Stomach (tissue), 9 donors: Measurements from ENCODE around the gene DUSP14. TPM values are rescaled to one million over a fixed set of nuclear protein-coding genes. Genes with fewer than 3 reads are reported as not detected.

ENCODE experiments used
- DNase-seq, 2 donors: peaks; one replicate each; pipeline versions ENCODE4 v3.0.0 to v3.0.0-alpha.2; 2013 to 2019
- H3K27ac ChIP-seq, 5 donors: fragments of 200-600 bp in 4 of 5; sonication (generic) in 4 of 5; one replicate each; pipeline ENCODE4 v1.5.1; 2013 to 2019; ENCODE audit warnings: mild to moderate bottlenecking in 1 of 5, moderate library complexity in 1 of 5
- H3K27me3 ChIP-seq, 3 donors: fragments of 200-600 bp; sonication (generic); one replicate each; pipeline ENCODE4 v1.5.1; 2017 to 2019; ENCODE audit warnings: mixed run types in 1 of 3
- H3K36me3 ChIP-seq, 4 donors: fragments of 200-600 bp; sonication (generic); 1 replicate in 3 of 4; 2 replicates in 1 of 4; pipeline ENCODE4 v1.5.1; 2016 to 2019
- H3K4me1 ChIP-seq, 4 donors: fragments of 200-600 bp; sonication (generic); one replicate each; pipeline ENCODE4 v1.5.1; 2016 to 2019
- H3K4me3 ChIP-seq, 4 donors: fragments of 200-600 bp; sonication (generic) in 3 of 4; one replicate each; pipeline ENCODE4 v1.5.1; 2016 to 2019; ENCODE audit warnings: mild to moderate bottlenecking in 1 of 4
- H3K9me3 ChIP-seq, 4 donors: fragments of 200-600 bp; sonication (generic); one replicate each; pipeline ENCODE4 v1.5.1; 2016 to 2019
- EP300 ChIP-seq: sonication (generic); formaldehyde crosslinking; IDR thresholded peaks from one replicate; pipeline ENCODE4 v1.6.1; 2017; ENCODE audit warnings: antibody characterized with exemption
- POLR2A ChIP-seq, 4 donors: fragments of 450-650 bp; IDR thresholded peaks; one replicate each; pipeline ENCODE4 v1.6.1; 2016; ENCODE audit warnings: antibody characterized with exemption in 4 of 4, control low read depth in 2 of 4, mild to moderate bottlenecking in 1 of 4, moderate library complexity in 1 of 4
- POLR2AphosphoS5 ChIP-seq, 3 donors: sonication (generic); formaldehyde crosslinking; IDR thresholded peaks; one replicate each; pipeline ENCODE4 v1.6.1; 2016; ENCODE audit warnings: antibody characterized with exemption in 3 of 3
- WGBS, 5 donors: extraction: QIAGEN DNeasy Blood & Tissue Kit in 3 of 5; methylation state at CpG; one replicate each; pipeline versions ENCODE4 v1.1.5 to v1.1.7; 2013 to 2018; 5-methylcytosine and 5-hydroxymethylcytosine counted together
- intact Hi-C: fragments of 100-400 bp; cut with DNase I; formaldehyde crosslinking; loops from one replicate; pipeline ENCODE4 v1.15.1; 2023; ENCODE audit warnings: low total_unique reads
- polyA plus RNA-seq, 3 donors: library from polyadenylated mRNA; stranded (reverse); fragments of 200-250 nt; gene quantifications; one replicate each; pipeline ENCODE4 v1.2.3, GENCODE V29; 2013
- total RNA-seq, 5 donors: library from RNA; depleted of rRNA; stranded (reverse); fragments of >200 nt; gene quantifications; one replicate each; pipeline versions ENCODE4 v1.1.0 to v1.2.3, GENCODE V29; 2014 to 2016
- TF ChIP-seq, protein P1 (sequence below), 7 experiments: fragments of 450-650 bp in 4 of 7; fragments of 200-600 bp in 3 of 7; sonication (generic) in 3 of 7; IDR thresholded peaks; one replicate each; pipeline ENCODE4 v1.5.1; 2016 to 2019; ENCODE audit warnings: antibody characterized with exemption in 7 of 7, control low read depth in 2 of 7, mild to moderate bottlenecking in 1 of 7
- donor health status: healthy with polysubstance abuse.
- donor health status: Bipolar disorder and iron deficiency.
- donor health status: healthy.

Gene DUSP14
- total and polyA plus RNA-seq, 8 donors: 3.1 to 7.8 (median 6.1) TPM; not detected in 2

DNA sequence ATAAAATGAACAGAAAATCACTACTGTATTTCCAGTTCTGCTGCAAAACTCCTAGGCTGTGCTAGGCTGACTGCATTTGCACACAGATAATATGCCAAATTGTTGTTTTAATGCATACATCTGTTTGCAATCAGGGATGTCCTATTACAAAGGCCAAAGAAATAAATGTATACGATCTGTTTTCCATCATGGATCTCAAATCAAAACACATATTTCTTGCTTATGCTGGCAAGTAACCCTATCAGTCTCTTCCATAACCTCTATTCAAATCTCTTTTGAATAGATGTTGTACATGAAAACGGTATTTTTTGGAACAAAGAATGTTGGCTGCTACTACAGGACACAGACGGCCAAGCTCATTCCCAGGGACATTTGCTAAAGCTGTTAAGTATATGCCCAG lies 56.6 kb downstream of the DUSP14 start:
- no peak overlapping the region for H3K27ac ChIP-seq
- WGBS, 5 donors: 54 to 70% (median 67%) methylated on average over 3 of the region's 3 CpGs
- intact Hi-C loops: no loop called here
- no peak for TF ChIP-seq POLR2AphosphoS5 (IDR thresholded peaks at IDR 0.05)
- TF ChIP-seq EP300: no peak
- TF ChIP-seq, protein P1, sequence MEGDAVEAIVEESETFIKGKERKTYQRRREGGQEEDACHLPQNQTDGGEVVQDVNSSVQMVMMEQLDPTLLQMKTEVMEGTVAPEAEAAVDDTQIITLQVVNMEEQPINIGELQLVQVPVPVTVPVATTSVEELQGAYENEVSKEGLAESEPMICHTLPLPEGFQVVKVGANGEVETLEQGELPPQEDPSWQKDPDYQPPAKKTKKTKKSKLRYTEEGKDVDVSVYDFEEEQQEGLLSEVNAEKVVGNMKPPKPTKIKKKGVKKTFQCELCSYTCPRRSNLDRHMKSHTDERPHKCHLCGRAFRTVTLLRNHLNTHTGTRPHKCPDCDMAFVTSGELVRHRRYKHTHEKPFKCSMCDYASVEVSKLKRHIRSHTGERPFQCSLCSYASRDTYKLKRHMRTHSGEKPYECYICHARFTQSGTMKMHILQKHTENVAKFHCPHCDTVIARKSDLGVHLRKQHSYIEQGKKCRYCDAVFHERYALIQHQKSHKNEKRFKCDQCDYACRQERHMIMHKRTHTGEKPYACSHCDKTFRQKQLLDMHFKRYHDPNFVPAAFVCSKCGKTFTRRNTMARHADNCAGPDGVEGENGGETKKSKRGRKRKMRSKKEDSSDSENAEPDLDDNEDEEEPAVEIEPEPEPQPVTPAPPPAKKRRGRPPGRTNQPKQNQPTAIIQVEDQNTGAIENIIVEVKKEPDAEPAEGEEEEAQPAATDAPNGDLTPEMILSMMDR (IDR thresholded peaks at IDR 0.05): no peak
- TF ChIP-seq POLR2A (IDR thresholded peaks at IDR 0.05): no peak
- peaks cover 0 to 23% (median 11%) of the 10 kb centered on the region in 4 donors for H3K4me1 ChIP-seq
- peak in 1 of 2 donors; percentile 25 for DNase-seq
- no peaks in the 10 kb centered on the region for H3K27me3 ChIP-seq
- no peaks in the 10 kb centered on the region for H3K9me3 ChIP-seq
- H3K4me3 ChIP-seq: no peak overlapping the region
- peaks cover 11 to 43% (median 28%) of the 10 kb centered on the region in 4 donors for H3K36me3 ChIP-seq

DNA sequence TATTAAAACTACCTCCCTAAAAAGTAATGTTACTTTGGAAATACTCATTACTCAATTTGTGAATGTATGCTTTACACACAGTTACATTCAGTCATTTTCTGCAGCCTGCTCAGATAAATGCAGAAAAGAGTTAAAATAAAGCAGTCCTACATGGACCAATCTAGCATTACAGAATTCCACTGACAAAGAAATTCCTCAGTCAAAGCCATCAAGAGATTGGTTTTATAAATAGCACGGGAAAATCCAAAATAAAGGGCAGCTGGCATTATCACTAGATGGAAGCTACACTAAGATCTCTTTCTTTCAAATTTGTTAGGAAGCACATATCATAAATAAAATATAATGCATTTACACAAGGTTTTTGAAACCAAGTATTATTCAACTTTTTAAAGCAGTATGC lies 58.3 kb downstream of the DUSP14 start:
- Histone ChIP-seq H3K4me1 (peaks cover 0 to 28% (median 13%) of the 10 kb centered on the region in 4 donors), H3K27ac (no peak overlapping the region), H3K27me3 (no peaks in the 10 kb centered on the region), H3K36me3 (peaks cover 3 to 36% (median 25%) of the 10 kb centered on the region in 4 donors), H3K4me3 (no peak overlapping the region), H3K9me3 (no peaks in the 10 kb centered on the region)
- intact Hi-C loops: no loop called here
- DNase-seq: no peak
- WGBS, 5 donors: 62 to 74% (median 67%) methylated on average over 1 of the region's 1 CpG
- TF ChIP-seq POLR2AphosphoS5 (IDR thresholded peaks at IDR 0.05): no peak
- TF ChIP-seq EP300: no peak
- TF ChIP-seq, protein P1 (IDR thresholded peaks at IDR 0.05): no peak
- TF ChIP-seq POLR2A (IDR thresholded peaks at IDR 0.05): no peak

DNA sequence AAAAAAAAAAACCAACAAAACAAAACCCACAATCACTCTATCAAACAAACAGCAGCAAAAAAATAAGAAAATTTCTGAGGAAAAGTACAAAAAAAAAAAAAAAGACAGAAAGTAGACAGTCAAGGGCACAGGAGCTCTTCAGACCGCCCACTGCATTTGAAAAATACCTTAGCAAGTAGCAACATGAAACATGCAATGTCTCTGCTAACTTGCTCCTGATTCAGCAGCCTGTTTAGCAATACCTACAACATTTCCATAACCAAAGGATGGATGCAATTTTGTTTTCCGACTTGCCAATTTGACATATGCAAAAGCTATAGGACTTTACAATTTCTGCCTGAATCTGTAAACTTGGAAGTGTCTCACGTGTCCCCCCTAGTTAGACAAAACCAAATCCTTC lies 62.1 kb downstream of the DUSP14 start:
- intact Hi-C loops: no loop called here
- TF ChIP-seq, protein P1 (IDR thresholded peaks at IDR 0.05): no peak
- no peak for TF ChIP-seq POLR2A (IDR thresholded peaks at IDR 0.05)
- TF ChIP-seq EP300: no peak
- Histone ChIP-seq H3K36me3 (peaks cover 14 to 54% (median 38%) of the 10 kb centered on the region in 4 donors), H3K27me3 (no peaks in the 10 kb centered on the region), H3K9me3 (no peaks in the 10 kb centered on the region), H3K4me1 (peaks cover 0 to 22% (median 9%) of the 10 kb centered on the region in 4 donors), H3K27ac (no peak overlapping the region), H3K4me3 (no peak overlapping the region)
- WGBS, 5 donors: 87 to 97% (median 94%) methylated on average over 3 of the region's 3 CpGs
- no peak for DNase-seq

DNA sequence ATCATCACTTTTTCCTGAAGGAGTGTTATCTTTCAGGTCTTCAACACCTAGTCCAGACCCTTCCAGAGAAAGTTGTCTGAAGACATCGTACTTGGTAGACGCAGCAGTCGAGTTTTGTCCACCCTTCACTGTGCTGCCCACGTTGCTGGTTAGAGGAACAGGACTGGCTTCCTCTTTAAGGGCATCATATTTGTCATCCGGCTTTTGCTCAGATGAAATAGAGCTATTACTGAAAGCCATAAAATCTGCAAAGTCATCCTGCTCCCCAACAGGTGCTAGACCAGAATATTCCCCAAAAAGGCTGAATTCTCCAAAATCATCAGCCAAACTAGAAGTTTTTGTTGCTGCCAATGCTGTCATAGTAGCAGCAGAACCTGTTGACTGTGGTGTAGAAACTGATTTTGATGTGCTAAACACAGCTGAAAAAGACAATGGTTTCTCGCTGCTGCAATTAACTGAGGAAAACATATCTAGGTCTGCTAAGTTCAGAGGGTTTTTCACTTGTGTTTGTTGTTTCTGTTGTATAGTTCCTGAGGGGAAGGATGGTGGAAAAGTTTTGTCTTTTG lies 63.8 kb downstream of the DUSP14 start:
- intact Hi-C loops: no loop called here
- H3K27me3 ChIP-seq: no peaks in the 10 kb centered on the region
- H3K4me3 ChIP-seq: no peak overlapping the region
- peaks cover 0 to 14% (median 6%) of the 10 kb centered on the region in 4 donors for H3K4me1 ChIP-seq
- H3K36me3 ChIP-seq: peaks cover 19 to 66% (median 53%) of the 10 kb centered on the region in 4 donors
- DNase-seq: no peak
- no peak overlapping the region for H3K27ac ChIP-seq
- WGBS, 5 donors: 84 to 95% (median 88%) methylated on average over 6 of the region's 6 CpGs
- H3K9me3 ChIP-seq: no peaks in the 10 kb centered on the region
- TF ChIP-seq POLR2A (IDR thresholded peaks at IDR 0.05): no peak
- TF ChIP-seq, protein P1 (IDR thresholded peaks at IDR 0.05): no peak
- TF ChIP-seq POLR2AphosphoS5 (IDR thresholded peaks at IDR 0.05): no peak
- TF ChIP-seq EP300: no peak
